HUES6 (cell line): ENCODE data around the gene GUCD1.

Experiments used
- H3K27ac ChIP-seq: 2 replicates; pipeline ENCODE4 v1.7.0; 2013; ENCODE audit warnings: low read depth, mild to moderate bottlenecking, low read length, inconsistent platforms
- H3K27me3 ChIP-seq: 2 replicates; pipeline ENCODE4 v1.6.1; 2013; ENCODE audit warnings: low read length; ENCODE audit not compliant: control insufficient read depth, insufficient read depth
- H3K36me3 ChIP-seq: 2 replicates; pipeline ENCODE4 v1.6.1; 2013; ENCODE audit warnings: low read length; ENCODE audit not compliant: control insufficient read depth, insufficient read depth
- H3K4me1 ChIP-seq: 2 replicates; pipeline ENCODE4 v1.6.1; 2013; ENCODE audit warnings: low read length; ENCODE audit not compliant: control insufficient read depth, insufficient read depth
- H3K4me3 ChIP-seq: 2 replicates; pipeline ENCODE4 v1.5.1; 2013; ENCODE audit warnings: low read depth, low read length
- H3K9ac ChIP-seq: one replicate; pipeline ENCODE4 v1.6.1; 2013; ENCODE audit warnings: mild to moderate bottlenecking, low read length
- H3K9me3 ChIP-seq: 2 replicates; pipeline ENCODE4 v1.6.1; 2013; ENCODE audit warnings: low read depth, low read length; ENCODE audit not compliant: control insufficient read depth, insufficient read depth

GUCD1 gene

GRCh38 chr22:24499706-24500276 is 55.1 kb downstream of the GUCD1 start:
- Histone ChIP-seq H3K9me3 (peaks cover 5% of the 10 kb centered on the region; the same call in 1 of the 2 replicates), H3K27ac (no peak overlapping the region), H3K4me1 (peaks cover 12% of the 10 kb centered on the region; the same call in 1 of the 2 replicates), H3K36me3 (no peaks in the 10 kb centered on the region), H3K27me3 (peaks cover 32% of the 10 kb centered on the region), H3K4me3 (no peak overlapping the region), H3K9ac (no peak overlapping the region)

- H3K9me3 ChIP-seq: peaks cover 5% of the 10 kb centered on the region; the same call in 1 of the 2 replicates
- peaks cover 17% of the 10 kb centered on the region for H3K4me1 ChIP-seq
- no peaks in the 10 kb centered on the region for H3K36me3 ChIP-seq
- no peak overlapping the region for H3K27ac ChIP-seq
- H3K9ac ChIP-seq: no peak overlapping the region
- peaks cover 41% of the 10 kb centered on the region for H3K27me3 ChIP-seq
- no peak overlapping the region for H3K4me3 ChIP-seq
Observed at GRCh38 chr22:24498824-24499223, 56.1 kb downstream of the GUCD1 start.

GRCh38 chr22:24497841-24498258 is 57.1 kb downstream of the GUCD1 start:
- Histone ChIP-seq H3K9ac (no peak overlapping the region), H3K36me3 (no peaks in the 10 kb centered on the region), H3K27me3 (peaks cover 47% of the 10 kb centered on the region), H3K27ac (no peak overlapping the region), H3K4me1 (peaks cover 18% of the 10 kb centered on the region), H3K9me3 (peaks cover 5% of the 10 kb centered on the region; the same call in 1 of the 2 replicates), H3K4me3 (no peak overlapping the region)

- H3K4me3 ChIP-seq: no peak overlapping the region
- H3K27me3 ChIP-seq: peaks cover 52% of the 10 kb centered on the region
- H3K4me1 ChIP-seq: peaks cover 14% of the 10 kb centered on the region
- H3K27ac ChIP-seq: no peak overlapping the region
- no peak overlapping the region for H3K9ac ChIP-seq
- no peaks in the 10 kb centered on the region for H3K36me3 ChIP-seq
- peaks cover 5% of the 10 kb centered on the region; the same call in 1 of the 2 replicates for H3K9me3 ChIP-seq
Observed at GRCh38 chr22:24496661-24497060, 58.3 kb downstream of the GUCD1 start.

GRCh38 chr22:24496234-24496633 is 58.7 kb downstream of the GUCD1 start:
- Histone ChIP-seq H3K4me1 (peaks cover 11% of the 10 kb centered on the region), H3K9ac (no peak overlapping the region), H3K27ac (no peak overlapping the region), H3K9me3 (peaks cover 5% of the 10 kb centered on the region; the same call in 1 of the 2 replicates), H3K36me3 (no peaks in the 10 kb centered on the region), H3K4me3 (no peak overlapping the region), H3K27me3 (peaks cover 52% of the 10 kb centered on the region)

- H3K27ac ChIP-seq: no peak overlapping the region
- H3K27me3 ChIP-seq: peaks cover 52% of the 10 kb centered on the region
- H3K9ac ChIP-seq: no peak overlapping the region
- H3K36me3 ChIP-seq: no peaks in the 10 kb centered on the region
- peaks cover 6% of the 10 kb centered on the region for H3K4me1 ChIP-seq
- peaks cover 5% of the 10 kb centered on the region; the same call in 1 of the 2 replicates for H3K9me3 ChIP-seq
- H3K4me3 ChIP-seq: no peak overlapping the region
Observed at GRCh38 chr22:24495365-24495675, 59.6 kb downstream of the GUCD1 start.

- H3K36me3 ChIP-seq: no peaks in the 10 kb centered on the region
- H3K27me3 ChIP-seq: peaks cover 52% of the 10 kb centered on the region
- no peak within 1 kb of the TSS for H3K9ac ChIP-seq
- peak within 1 kb of the TSS; percentile 61 for H3K4me3 ChIP-seq
- H3K4me1 ChIP-seq: peaks cover 6% of the 10 kb centered on the region
- H3K9me3 ChIP-seq: peaks cover 5% of the 10 kb centered on the region; the same call in 1 of the 2 replicates
- H3K27ac ChIP-seq: no peak within 1 kb of the TSS
Observed at GRCh38 chr22:24494528-24495364, 60.2 kb downstream of the GUCD1 start, which contains the start of gene UPB1. UPB1 (plus strand) TSS chr22:24495332; CDS start chr22:24495404, 72 bp downstream.

- Histone ChIP-seq H3K4me3 (peak overlapping the region; percentile 61), H3K9me3 (peaks cover 5% of the 10 kb centered on the region; the same call in 1 of the 2 replicates), H3K4me1 (peaks cover 6% of the 10 kb centered on the region), H3K27ac (no peak overlapping the region), H3K9ac (no peak overlapping the region), H3K27me3 (peaks cover 52% of the 10 kb centered on the region), H3K36me3 (no peaks in the 10 kb centered on the region)
Observed at GRCh38 chr22:24494167-24494527, 60.8 kb downstream of the GUCD1 start.

GRCh38 chr22:24492391-24492790 is 62.5 kb downstream of the GUCD1 start:
- Histone ChIP-seq H3K9me3 (peaks cover 5% of the 10 kb centered on the region; the same call in 1 of the 2 replicates), H3K36me3 (no peaks in the 10 kb centered on the region), H3K4me1 (peaks cover 6% of the 10 kb centered on the region), H3K4me3 (no peak overlapping the region), H3K27ac (no peak overlapping the region), H3K9ac (no peak overlapping the region), H3K27me3 (peaks cover 47% of the 10 kb centered on the region)
